HL-60 (cell line): ENCODE measurements around the gene TNIK.

Source experiments
- CTCF ChIP-seq: IDR thresholded peaks from one replicate; pipeline ENCODE4 v1.5.1; 2011; ENCODE audit warnings: low read length, control low read depth, inconsistent platforms; ENCODE audit not compliant: insufficient read depth
- POLR2AphosphoS5 ChIP-seq: IDR thresholded peaks from 2 replicates; pipeline ENCODE4 v1.6.1; 2012; ENCODE audit warnings: low read depth
- REST ChIP-seq: IDR thresholded peaks from 2 replicates; pipeline ENCODE4 v1.6.1; 2012; ENCODE audit warnings: low read depth; ENCODE audit not compliant: insufficient replicate concordance
- SPI1 ChIP-seq: IDR thresholded peaks from 2 replicates; pipeline ENCODE4 v1.6.1; 2012; ENCODE audit warnings: low read depth, mild to moderate bottlenecking, borderline replicate concordance

- TF ChIP-seq POLR2AphosphoS5 (no peak), CTCF (no peak), REST (no peak), SPI1 (no peak)
Observed at GRCh38 chr3:171257251-171258203, 202.7 kb downstream of the TNIK start.
